ENCODE data around the gene ZNF148.
"Not testable (repeated sequence)": the region's sequence is repeated elsewhere in the genome, so short reads cannot be mapped to it uniquely, and the experiment has no call there.

ZNF148 gene

GRCh38 chr3:125351152-125351551, 24.0 kb downstream of the ZNF148 start:
- TF ChIP-seq CTCF (IDR thresholded peaks at IDR 0.05; ENCODE audit: borderline replicate concordance, insufficient read depth, low read depth, low read length) = no peak
- H3K4me3 ChIP-seq (ENCODE audit: low read depth, low read length) = no peak overlapping the region

- no peak overlapping the region for H3K4me3 ChIP-seq (ENCODE audit: low read depth, low read length)
- TF ChIP-seq CTCF (IDR thresholded peaks at IDR 0.05; ENCODE audit: borderline replicate concordance, insufficient read depth, low read depth, low read length) = no peak
Observed at GRCh38 chr3:125350597-125350996, 24.5 kb downstream of the ZNF148 start.

GRCh38 chr3:125349556-125350165, 25.5 kb downstream of the ZNF148 start:
- no peak overlapping the region for H3K4me3 ChIP-seq (ENCODE audit: low read depth, low read length)
- no peak for TF ChIP-seq CTCF (IDR thresholded peaks at IDR 0.05; ENCODE audit: borderline replicate concordance, insufficient read depth, low read depth, low read length)

GRCh38 chr3:125349055-125349454, 26.1 kb downstream of the ZNF148 start:
- TF ChIP-seq CTCF (IDR thresholded peaks at IDR 0.05; ENCODE audit: borderline replicate concordance, insufficient read depth, low read depth, low read length) = no peak
- no peak overlapping the region for H3K4me3 ChIP-seq (ENCODE audit: low read depth, low read length)

GRCh38 chr3:125343367-125343766, 31.8 kb downstream of the ZNF148 start:
- not testable (repeated sequence) for H3K4me3 ChIP-seq (ENCODE audit: low read depth, low read length)

- no peak for TF ChIP-seq CTCF (IDR thresholded peaks at IDR 0.05; ENCODE audit: borderline replicate concordance, insufficient read depth, low read depth, low read length)
- no peak overlapping the region for H3K4me3 ChIP-seq (ENCODE audit: low read depth, low read length)
Observed at GRCh38 chr3:125340121-125340520, 35.0 kb downstream of the ZNF148 start.

- TF ChIP-seq CTCF (IDR thresholded peaks at IDR 0.05; ENCODE audit: borderline replicate concordance, insufficient read depth, low read depth, low read length) = no peak
- H3K4me3 ChIP-seq (ENCODE audit: low read depth, low read length) = no peak overlapping the region
Observed at GRCh38 chr3:125337506-125337905, 37.6 kb downstream of the ZNF148 start.

All from GM12875 (cell line).